Parathyroid adenoma (tissue), 2 donors: ENCODE results near the gene SLC7A5.

ENCODE experiments used
- H2AFZ ChIP-seq: fragments of 300-600 bp; sonication (generic); one replicate; pipeline ENCODE4 v1.7.0; 2017; ENCODE audit warnings: antibody characterized with exemption, mild to moderate bottlenecking
- H3K27ac ChIP-seq: fragments of 300-600 bp; sonication (generic); one replicate; pipeline ENCODE4 v1.7.0; 2017
- H3K27me3 ChIP-seq: fragments of 300-600 bp; sonication (generic); one replicate; pipeline ENCODE4 v1.7.0; 2017; ENCODE audit warnings: low read length; ENCODE audit not compliant: control insufficient read depth, insufficient read depth
- H3K36me3 ChIP-seq: fragments of 300-600 bp; sonication (generic); one replicate; pipeline ENCODE4 v1.7.0; 2017; ENCODE audit warnings: low read length; ENCODE audit not compliant: control insufficient read depth, insufficient read depth
- H3K4me1 ChIP-seq: fragments of 300-600 bp; sonication (generic); one replicate; pipeline ENCODE4 v1.7.0; 2017; ENCODE audit warnings: control low read depth
- H3K4me2 ChIP-seq: fragments of 300-600 bp; sonication (generic); one replicate; pipeline ENCODE4 v1.7.0; 2017; ENCODE audit warnings: low read length
- H3K4me3 ChIP-seq: fragments of 300-600 bp; sonication (generic); one replicate; pipeline ENCODE4 v1.7.0; 2017; ENCODE audit warnings: low read depth, low read length
- H3K79me2 ChIP-seq: fragments of 300-600 bp; sonication (generic); one replicate; pipeline ENCODE4 v1.7.0; 2017; ENCODE audit warnings: control low read depth
- H3K9ac ChIP-seq: fragments of 300-600 bp; sonication (generic); one replicate; pipeline ENCODE4 v1.7.0; 2017; ENCODE audit warnings: mild to moderate bottlenecking
- H3K9me3 ChIP-seq: fragments of 300-600 bp; sonication (generic); one replicate; pipeline ENCODE4 v1.7.0; 2017; ENCODE audit warnings: low read length; ENCODE audit not compliant: control insufficient read depth
- TF ChIP-seq, protein P1 (sequence below): fragments of 300-600 bp; sonication (generic); IDR thresholded peaks from one replicate; pipeline ENCODE4 v1.7.0; 2017; ENCODE audit warnings: antibody characterized with exemption, mild to moderate bottlenecking
- donor health status: primary hyperparathyroidism.

The SLC7A5 gene

DNA sequence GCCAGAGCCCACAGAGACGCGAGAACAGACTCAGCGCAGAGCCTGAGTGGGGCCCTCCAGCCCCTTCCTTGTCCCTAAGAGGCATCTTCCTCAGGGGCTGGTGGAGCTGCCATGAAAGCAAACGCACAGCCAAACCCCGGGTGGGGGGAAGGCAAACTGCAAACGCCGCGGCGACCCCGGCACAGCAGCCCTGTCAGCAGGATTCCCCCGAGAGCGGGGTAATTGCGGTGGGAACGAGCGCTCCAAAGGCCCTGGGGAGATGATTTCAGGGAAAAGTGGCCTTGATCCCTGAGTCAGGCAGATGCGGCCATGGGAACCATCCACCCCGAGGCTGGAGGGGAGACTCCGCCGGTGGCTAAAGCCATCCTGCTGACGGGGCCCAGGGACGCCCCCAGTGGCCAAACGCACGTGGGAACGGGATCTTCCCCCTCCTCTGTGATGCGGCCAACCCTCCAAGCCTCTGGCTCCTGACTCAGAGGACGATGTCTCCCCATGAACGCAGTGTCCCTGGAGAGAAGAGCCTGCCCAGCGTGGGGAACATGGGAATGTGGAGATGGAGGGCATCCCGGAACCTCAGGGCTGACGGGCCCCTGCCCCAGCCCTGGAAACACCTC is 25.1 kb downstream of the SLC7A5 start:
- no peak overlapping the region for H3K27ac ChIP-seq
- H3K36me3 ChIP-seq: no peaks in the 10 kb centered on the region
- no peaks in the 10 kb centered on the region for H3K79me2 ChIP-seq
- H3K27me3 ChIP-seq: no peaks in the 10 kb centered on the region
- no peaks in the 10 kb centered on the region for H3K9me3 ChIP-seq
- H3K9ac ChIP-seq: no peak overlapping the region
- no peak overlapping the region for H3K4me2 ChIP-seq
- no peak overlapping the region for H3K4me3 ChIP-seq
- no peak overlapping the region for H2AFZ ChIP-seq
- H3K4me1 ChIP-seq: no peaks in the 10 kb centered on the region
- TF ChIP-seq, protein P1, sequence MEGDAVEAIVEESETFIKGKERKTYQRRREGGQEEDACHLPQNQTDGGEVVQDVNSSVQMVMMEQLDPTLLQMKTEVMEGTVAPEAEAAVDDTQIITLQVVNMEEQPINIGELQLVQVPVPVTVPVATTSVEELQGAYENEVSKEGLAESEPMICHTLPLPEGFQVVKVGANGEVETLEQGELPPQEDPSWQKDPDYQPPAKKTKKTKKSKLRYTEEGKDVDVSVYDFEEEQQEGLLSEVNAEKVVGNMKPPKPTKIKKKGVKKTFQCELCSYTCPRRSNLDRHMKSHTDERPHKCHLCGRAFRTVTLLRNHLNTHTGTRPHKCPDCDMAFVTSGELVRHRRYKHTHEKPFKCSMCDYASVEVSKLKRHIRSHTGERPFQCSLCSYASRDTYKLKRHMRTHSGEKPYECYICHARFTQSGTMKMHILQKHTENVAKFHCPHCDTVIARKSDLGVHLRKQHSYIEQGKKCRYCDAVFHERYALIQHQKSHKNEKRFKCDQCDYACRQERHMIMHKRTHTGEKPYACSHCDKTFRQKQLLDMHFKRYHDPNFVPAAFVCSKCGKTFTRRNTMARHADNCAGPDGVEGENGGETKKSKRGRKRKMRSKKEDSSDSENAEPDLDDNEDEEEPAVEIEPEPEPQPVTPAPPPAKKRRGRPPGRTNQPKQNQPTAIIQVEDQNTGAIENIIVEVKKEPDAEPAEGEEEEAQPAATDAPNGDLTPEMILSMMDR: no peak

DNA sequence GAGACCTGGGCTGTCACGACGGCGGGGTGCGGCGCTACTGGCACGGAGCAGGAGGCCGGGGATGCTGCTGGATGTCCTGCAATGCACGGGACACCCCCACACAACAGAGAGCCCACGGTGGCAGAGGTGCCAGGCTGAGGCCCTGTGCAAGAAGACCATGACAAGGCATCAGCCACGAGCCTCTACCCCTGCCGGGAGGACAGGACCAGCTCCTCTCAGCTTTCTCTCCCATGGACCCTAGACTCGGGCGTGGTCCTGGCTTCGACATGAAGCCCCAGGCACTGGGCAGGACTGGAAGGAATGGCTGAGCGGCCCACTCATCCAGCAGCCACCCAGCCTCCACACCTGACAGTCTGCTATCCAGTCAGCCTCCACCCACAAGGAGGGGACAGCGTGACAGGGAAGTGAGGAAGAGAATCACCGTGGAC is 25.6 kb downstream of the SLC7A5 start:
- no peak overlapping the region for H3K9ac ChIP-seq
- no peaks in the 10 kb centered on the region for H3K9me3 ChIP-seq
- H3K4me1 ChIP-seq: no peaks in the 10 kb centered on the region
- H3K36me3 ChIP-seq: no peaks in the 10 kb centered on the region
- H3K27me3 ChIP-seq: no peaks in the 10 kb centered on the region
- no peaks in the 10 kb centered on the region for H3K79me2 ChIP-seq
- H3K4me2 ChIP-seq: no peak overlapping the region
- no peak overlapping the region for H2AFZ ChIP-seq
- TF ChIP-seq, protein P1: no peak
- no peak overlapping the region for H3K4me3 ChIP-seq
- no peak overlapping the region for H3K27ac ChIP-seq

DNA sequence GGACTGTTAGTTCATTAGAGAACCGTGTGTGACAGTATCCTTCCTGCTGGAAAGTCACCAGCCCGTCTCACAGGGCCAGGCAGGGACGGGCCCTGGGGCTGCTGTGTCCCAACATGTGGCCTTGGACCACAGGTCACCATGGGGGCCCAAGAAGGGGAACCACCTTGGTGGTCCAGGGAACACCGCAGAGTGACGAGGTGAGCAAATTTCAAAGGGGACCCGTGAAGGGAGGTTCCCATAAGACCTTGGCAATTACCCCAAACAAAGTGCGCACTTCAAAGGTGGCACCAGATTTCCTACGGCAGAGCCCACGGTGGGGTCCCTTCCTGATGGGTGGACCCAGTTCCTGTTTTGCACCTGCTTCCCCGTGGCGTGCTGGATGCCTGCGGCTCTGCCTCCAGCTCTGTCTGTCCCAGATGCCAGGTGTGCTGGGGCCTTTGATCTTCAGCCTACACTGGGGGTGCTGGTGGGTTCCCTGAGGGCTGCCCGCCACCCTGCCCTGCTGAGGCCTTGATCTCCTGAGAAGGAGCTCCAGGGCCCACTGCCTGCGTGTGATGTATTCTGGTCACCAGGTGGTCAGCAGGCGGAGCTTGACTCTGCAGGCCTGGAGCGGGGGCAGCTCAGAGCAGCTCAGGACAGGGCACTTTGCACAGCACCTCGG is 27.0 kb downstream of the SLC7A5 start:
- Histone ChIP-seq H3K9ac (no peak overlapping the region), H3K27me3 (no peaks in the 10 kb centered on the region), H3K4me1 (no peaks in the 10 kb centered on the region), H3K9me3 (no peaks in the 10 kb centered on the region), H3K4me2 (no peak overlapping the region), H3K4me3 (no peak overlapping the region), H3K27ac (no peak overlapping the region), H2AFZ (no peak overlapping the region), H3K36me3 (no peaks in the 10 kb centered on the region), H3K79me2 (no peaks in the 10 kb centered on the region)
- TF ChIP-seq, protein P1: no peak

DNA sequence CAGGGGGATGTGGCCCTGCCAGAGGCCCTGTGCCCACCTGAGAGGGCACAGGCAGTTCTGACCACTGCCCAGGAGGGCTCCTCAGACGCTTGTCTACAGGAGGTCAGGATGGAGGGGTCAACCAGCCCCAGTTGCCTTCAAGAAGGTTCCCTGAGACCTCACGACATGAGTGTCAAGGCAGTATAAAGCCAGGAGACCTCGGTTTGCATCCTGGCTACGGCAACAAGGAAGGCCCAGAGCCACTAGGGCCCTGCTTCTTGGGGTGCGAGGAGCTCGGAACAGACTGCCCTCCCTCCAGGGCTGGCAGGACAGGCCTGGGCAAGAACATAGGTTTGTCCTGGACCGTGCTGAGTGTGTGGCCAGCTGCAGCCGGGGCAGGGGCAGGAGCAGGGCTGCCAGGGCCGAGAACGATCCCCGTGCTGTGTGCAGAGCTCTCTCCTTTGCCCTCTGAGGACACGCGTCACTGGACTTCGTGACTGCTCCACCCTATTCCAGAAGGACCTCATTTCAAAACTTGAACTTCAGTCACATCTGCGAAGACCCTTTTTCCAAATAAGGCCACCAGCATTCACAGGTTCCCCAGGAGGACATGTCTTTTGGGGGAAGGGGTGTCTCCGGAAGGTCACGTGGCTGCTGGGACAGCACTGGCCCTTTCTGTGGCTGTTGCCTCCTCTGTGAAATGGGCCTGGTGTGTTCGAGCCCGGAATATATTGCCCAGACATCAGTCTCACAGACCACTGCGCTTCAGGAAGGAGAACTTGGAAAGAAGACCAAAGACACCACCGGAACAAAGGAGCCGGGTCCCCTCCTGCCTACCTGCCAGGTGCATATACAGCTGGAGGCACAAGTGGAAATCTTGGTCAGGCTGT is 27.7 kb downstream of the SLC7A5 start:
- H3K4me2 ChIP-seq: no peak overlapping the region
- no peaks in the 10 kb centered on the region for H3K9me3 ChIP-seq
- H2AFZ ChIP-seq: no peak overlapping the region
- H3K36me3 ChIP-seq: no peaks in the 10 kb centered on the region
- no peaks in the 10 kb centered on the region for H3K4me1 ChIP-seq
- H3K27ac ChIP-seq: no peak overlapping the region
- no peaks in the 10 kb centered on the region for H3K79me2 ChIP-seq
- TF ChIP-seq, protein P1: no peak
- H3K9ac ChIP-seq: no peak overlapping the region
- H3K4me3 ChIP-seq: no peak overlapping the region
- H3K27me3 ChIP-seq: no peaks in the 10 kb centered on the region
